ENCODE measurements around the gene PPP1R16B.
A peak's percentile ranks its signal among the peaks of the same experiment; 100 is the strongest.

Gene PPP1R16B

DNA sequence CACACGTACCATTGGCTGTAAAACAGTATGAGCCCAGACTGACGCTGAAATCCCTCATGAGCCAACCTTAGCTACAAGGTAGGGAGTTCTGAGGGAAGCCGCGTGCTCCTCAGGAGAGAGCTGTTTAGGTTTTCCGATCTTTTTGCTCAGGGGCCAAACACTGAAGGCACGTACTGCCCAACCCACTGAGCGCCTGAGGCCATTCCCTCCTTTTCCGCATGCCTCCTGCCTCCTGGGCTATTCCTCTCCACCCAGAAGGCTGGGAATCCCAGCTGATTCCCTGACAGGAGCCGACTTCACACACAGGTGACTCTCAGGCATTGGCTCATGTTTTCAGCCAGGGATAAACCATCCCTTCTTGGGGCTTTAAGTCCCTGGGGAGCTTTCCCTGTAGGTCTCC lies 115.4 kb downstream of the PPP1R16B start:
- Histone ChIP-seq H3K27ac (ENCODE audit: low read length) (no peak overlapping the region), H3K27me3 (ENCODE audit: control insufficient read depth in 1 of 2, insufficient read depth in 2 of 2, low read length in 2 of 2) (peaks cover 0 to 2% of the 10 kb centered on the region in 2 donors), H3K9ac (ENCODE audit: low read length in 2 of 2) (no peak overlapping the region), H3K36me3 (ENCODE audit: control insufficient read depth in 2 of 2, insufficient read depth in 2 of 2, low read length in 2 of 2) (no peaks in the 10 kb centered on the region), H3K4me3 (ENCODE audit: low read length in 2 of 2) (no peak overlapping the region), H3K9me3 (ENCODE audit: control insufficient read depth in 2 of 2, low read length in 2 of 2) (no peaks in the 10 kb centered on the region), H3K4me1 (ENCODE audit: control insufficient read depth, insufficient read depth, low read length) (peaks cover 2% of the 10 kb centered on the region)

DNA sequence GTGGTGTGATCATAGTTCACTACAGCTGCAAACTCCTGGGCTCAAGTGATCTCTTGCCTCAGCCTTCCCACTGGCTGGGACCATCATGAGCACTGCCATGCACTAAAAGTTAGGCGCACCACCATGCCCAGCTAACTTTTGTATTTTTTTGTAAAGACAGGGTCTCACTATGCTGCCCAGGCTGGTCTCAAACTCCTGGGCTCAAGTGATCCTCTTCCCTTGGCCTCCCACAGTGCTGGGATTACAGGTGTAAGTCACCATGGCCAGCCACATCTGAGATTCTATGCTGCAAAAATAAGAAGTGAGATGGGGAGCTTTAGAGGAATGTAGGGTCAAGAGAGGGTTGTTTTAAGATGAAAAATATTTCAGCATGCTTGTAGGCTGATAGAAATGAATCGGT lies 119.2 kb downstream of the PPP1R16B start:
- Histone ChIP-seq H3K9ac (ENCODE audit: low read length in 2 of 2) (no peak overlapping the region), H3K4me1 (ENCODE audit: control insufficient read depth, insufficient read depth, low read length) (peaks cover 23% of the 10 kb centered on the region), H3K27me3 (ENCODE audit: control insufficient read depth in 1 of 2, insufficient read depth in 2 of 2, low read length in 2 of 2) (peaks cover 0 to 2% of the 10 kb centered on the region in 2 donors), H3K27ac (ENCODE audit: low read length) (no peak overlapping the region), H3K4me3 (ENCODE audit: low read length in 2 of 2) (no peak overlapping the region), H3K36me3 (ENCODE audit: control insufficient read depth in 2 of 2, insufficient read depth in 2 of 2, low read length in 2 of 2) (no peaks in the 10 kb centered on the region), H3K9me3 (ENCODE audit: control insufficient read depth in 2 of 2, low read length in 2 of 2) (no peaks in the 10 kb centered on the region)

DNA sequence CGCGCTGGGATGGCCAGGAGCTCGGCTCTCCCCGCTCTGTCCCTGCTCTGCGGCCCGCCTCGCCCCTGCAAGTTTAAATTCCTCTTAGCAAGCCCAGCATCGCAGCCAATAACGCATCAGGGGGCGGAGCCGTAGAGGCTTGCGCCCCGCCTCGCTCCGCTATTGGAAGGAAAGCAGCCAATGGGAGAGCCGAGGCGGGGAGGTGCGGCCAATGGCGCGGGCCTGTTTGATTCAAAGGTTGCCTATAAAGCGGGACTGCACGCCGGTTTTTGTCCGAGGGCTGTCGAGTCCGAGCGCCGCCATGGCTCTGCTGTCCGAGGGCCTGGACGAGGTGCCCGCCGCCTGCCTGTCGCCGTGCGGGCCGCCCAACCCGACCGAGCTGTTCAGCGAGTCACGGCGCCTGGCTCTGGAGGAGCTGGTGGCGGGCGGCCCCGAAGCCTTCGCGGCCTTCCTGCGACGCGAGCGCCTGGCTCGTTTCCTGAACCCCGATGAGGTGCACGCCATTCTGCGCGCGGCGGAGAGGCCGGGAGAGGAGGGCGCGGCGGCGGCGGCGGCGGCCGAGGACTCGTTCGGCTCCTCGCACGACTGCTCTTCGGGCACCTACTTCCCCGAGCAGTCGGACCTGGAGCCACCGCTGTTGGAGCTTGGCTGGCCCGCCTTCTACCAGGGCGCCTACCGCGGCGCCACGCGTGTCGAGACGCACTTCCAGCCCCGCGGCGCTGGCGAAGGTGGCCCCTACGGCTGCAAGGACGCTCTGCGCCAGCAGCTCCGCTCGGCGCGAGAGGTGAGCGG lies 120.8 kb downstream of the PPP1R16B start, which contains the start of gene FAM83D:
FAM83D (plus strand) TSS at position 276 of the 792 bp plus-strand sequence; CDS start at position 302, 26 bp downstream.
- Histone ChIP-seq H3K27ac (ENCODE audit: low read length) (peak within 1 kb of the TSS; percentile 76), H3K9ac (ENCODE audit: low read length in 2 of 2) (peak within 1 kb of the TSS; percentile 81 to 89), H3K4me1 (ENCODE audit: control insufficient read depth, insufficient read depth, low read length) (peaks cover 36% of the 10 kb centered on the region), H3K36me3 (ENCODE audit: control insufficient read depth in 2 of 2, insufficient read depth in 2 of 2, low read length in 2 of 2) (peaks cover 0 to 3% of the 10 kb centered on the region in 2 donors), H3K4me3 (ENCODE audit: low read length in 2 of 2) (peak within 1 kb of the TSS; percentile 75 to 90), H3K9me3 (ENCODE audit: control insufficient read depth in 2 of 2, low read length in 2 of 2) (no peaks in the 10 kb centered on the region), H3K27me3 (ENCODE audit: control insufficient read depth in 1 of 2, insufficient read depth in 2 of 2, low read length in 2 of 2) (peaks cover 0 to 2% of the 10 kb centered on the region in 2 donors)

DNA sequence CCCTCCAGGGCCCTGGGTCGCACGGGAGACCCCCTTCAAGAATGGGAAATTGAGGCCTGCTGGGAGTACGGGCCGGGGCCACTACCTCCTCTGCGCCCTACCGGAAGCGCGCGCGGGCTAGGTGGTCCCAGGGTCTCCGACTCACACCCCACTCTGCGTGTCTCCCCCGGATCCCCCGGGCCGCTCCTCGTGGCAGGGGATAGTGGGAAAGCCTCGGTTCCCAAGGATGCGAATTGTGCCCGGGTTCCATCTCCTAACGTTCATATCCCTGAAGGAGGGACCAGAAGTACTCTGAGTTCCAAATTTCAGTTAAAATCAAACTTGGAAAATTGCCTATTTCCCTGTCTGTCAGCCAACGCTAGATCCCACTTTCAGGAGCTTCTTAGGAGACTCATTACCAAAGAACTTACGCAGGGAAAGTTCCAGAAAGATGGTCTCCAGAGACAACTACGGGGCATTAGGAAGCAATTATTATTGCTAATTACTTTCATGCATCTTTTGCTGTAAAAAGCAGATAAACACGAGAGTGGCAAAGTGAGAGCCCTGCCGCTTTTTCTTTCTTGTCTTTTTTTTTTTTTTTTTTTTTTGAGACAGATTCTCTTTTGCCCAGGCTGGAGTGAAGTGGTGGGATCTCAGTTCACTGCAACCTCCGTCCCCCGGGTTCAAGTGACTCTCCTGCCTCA lies 121.6 kb downstream of the PPP1R16B start:
- peaks cover 0 to 2% of the 10 kb centered on the region in 2 donors for H3K27me3 ChIP-seq (ENCODE audit: control insufficient read depth in 1 of 2, insufficient read depth in 2 of 2, low read length in 2 of 2)
- peak overlapping the region; percentile 81 to 89 for H3K9ac ChIP-seq (ENCODE audit: low read length in 2 of 2)
- peaks cover 43% of the 10 kb centered on the region for H3K4me1 ChIP-seq (ENCODE audit: control insufficient read depth, insufficient read depth, low read length)
- peak overlapping the region; percentile 75 to 90 for H3K4me3 ChIP-seq (ENCODE audit: low read length in 2 of 2)
- no peaks in the 10 kb centered on the region for H3K9me3 ChIP-seq (ENCODE audit: control insufficient read depth in 2 of 2, low read length in 2 of 2)
- peak overlapping the region; percentile 76 for H3K27ac ChIP-seq (ENCODE audit: low read length)
- H3K36me3 ChIP-seq (ENCODE audit: control insufficient read depth in 2 of 2, insufficient read depth in 2 of 2, low read length in 2 of 2), result peaks cover 0 to 4% of the 10 kb centered on the region in 2 donors

GRCh38 chr20:38927902-38928578 lies 122.5 kb downstream of the PPP1R16B start:
- Histone ChIP-seq H3K27me3 (ENCODE audit: control insufficient read depth in 1 of 2, insufficient read depth in 2 of 2, low read length in 2 of 2) (peaks cover 0 to 2% of the 10 kb centered on the region in 2 donors), H3K9ac (ENCODE audit: low read length in 2 of 2) (peak overlapping the region; percentile 83 to 89), H3K36me3 (ENCODE audit: control insufficient read depth in 2 of 2, insufficient read depth in 2 of 2, low read length in 2 of 2) (peaks cover 0 to 4% of the 10 kb centered on the region in 2 donors), H3K4me1 (ENCODE audit: control insufficient read depth, insufficient read depth, low read length) (peaks cover 53% of the 10 kb centered on the region), H3K27ac (ENCODE audit: low read length) (peak overlapping the region; percentile 76), H3K9me3 (ENCODE audit: control insufficient read depth in 2 of 2, low read length in 2 of 2) (no peaks in the 10 kb centered on the region), H3K4me3 (ENCODE audit: low read length in 2 of 2) (peak overlapping the region; percentile 67 to 90)

DNA sequence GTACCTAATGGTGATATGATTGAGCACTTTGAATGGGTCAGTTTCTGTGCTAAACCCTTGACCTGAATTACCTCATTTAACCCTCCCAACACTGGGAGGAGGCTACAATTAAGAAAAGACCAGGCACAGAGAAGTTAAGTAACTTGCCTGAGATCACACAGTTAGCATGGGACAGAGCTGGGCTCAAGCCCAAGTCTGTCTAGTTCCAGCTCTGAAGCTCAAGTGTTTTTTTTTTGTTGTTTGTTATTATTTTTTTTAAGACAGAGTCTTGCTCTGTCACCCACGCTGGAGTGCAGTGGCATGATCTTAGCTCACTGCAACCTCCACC lies 124.7 kb downstream of the PPP1R16B start:
- H3K27me3 ChIP-seq (ENCODE audit: control insufficient read depth in 1 of 2, insufficient read depth in 2 of 2, low read length in 2 of 2), result peaks cover 0 to 2% of the 10 kb centered on the region in 2 donors
- H3K27ac ChIP-seq (ENCODE audit: low read length), result peak overlapping the region; percentile 76
- peak overlapping the region; percentile 62 to 90 for H3K4me3 ChIP-seq (ENCODE audit: low read length in 2 of 2)
- H3K36me3 ChIP-seq (ENCODE audit: control insufficient read depth in 2 of 2, insufficient read depth in 2 of 2, low read length in 2 of 2), result peaks cover 0 to 4% of the 10 kb centered on the region in 2 donors
- H3K9me3 ChIP-seq (ENCODE audit: control insufficient read depth in 2 of 2, low read length in 2 of 2), result no peaks in the 10 kb centered on the region
- peak overlapping the region in 1 of 2 donors; percentile 71 for H3K9ac ChIP-seq (ENCODE audit: low read length in 2 of 2)
- H3K4me1 ChIP-seq (ENCODE audit: control insufficient read depth, insufficient read depth, low read length), result peaks cover 59% of the 10 kb centered on the region

DNA sequence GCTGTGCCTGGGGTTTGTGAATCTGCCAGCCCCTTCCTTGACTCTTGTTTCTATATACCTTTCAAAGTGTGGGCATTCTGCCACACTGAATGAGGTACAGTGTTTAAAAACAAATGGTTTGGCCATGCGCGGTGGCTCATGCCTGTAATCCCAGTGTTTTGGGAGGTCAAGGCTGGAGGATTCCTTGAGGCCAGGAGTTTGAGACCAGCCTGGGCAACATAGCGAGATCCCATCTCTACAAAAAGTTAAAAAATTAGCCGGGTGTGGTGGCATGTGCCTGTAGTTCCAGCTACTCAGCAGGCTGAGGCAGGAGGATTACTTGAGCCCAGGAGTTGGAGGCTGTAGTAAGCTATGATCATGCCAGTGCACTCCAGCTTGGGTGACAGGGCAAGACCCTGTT lies 126.5 kb downstream of the PPP1R16B start:
- Histone ChIP-seq H3K9ac (ENCODE audit: low read length in 2 of 2) (peak overlapping the region in 1 of 2 donors; percentile 46), H3K9me3 (ENCODE audit: control insufficient read depth in 2 of 2, low read length in 2 of 2) (no peaks in the 10 kb centered on the region), H3K4me3 (ENCODE audit: low read length in 2 of 2) (peak overlapping the region; percentile 41 to 90), H3K27ac (ENCODE audit: low read length) (peak overlapping the region; percentile 78), H3K4me1 (ENCODE audit: control insufficient read depth, insufficient read depth, low read length) (peaks cover 56% of the 10 kb centered on the region), H3K36me3 (ENCODE audit: control insufficient read depth in 2 of 2, insufficient read depth in 2 of 2, low read length in 2 of 2) (peaks cover 0 to 11% of the 10 kb centered on the region in 2 donors), H3K27me3 (ENCODE audit: control insufficient read depth in 1 of 2, insufficient read depth in 2 of 2, low read length in 2 of 2) (peaks cover 0 to 2% of the 10 kb centered on the region in 2 donors)

- Histone ChIP-seq H3K27ac (ENCODE audit: low read length) (peak overlapping the region; percentile 78), H3K9ac (ENCODE audit: low read length in 2 of 2) (peak overlapping the region; percentile 42 to 46), H3K9me3 (ENCODE audit: control insufficient read depth in 2 of 2, low read length in 2 of 2) (no peaks in the 10 kb centered on the region)
Measured at GRCh38 chr20:38932457-38933120, 127.1 kb downstream of the PPP1R16B start.

DNA sequence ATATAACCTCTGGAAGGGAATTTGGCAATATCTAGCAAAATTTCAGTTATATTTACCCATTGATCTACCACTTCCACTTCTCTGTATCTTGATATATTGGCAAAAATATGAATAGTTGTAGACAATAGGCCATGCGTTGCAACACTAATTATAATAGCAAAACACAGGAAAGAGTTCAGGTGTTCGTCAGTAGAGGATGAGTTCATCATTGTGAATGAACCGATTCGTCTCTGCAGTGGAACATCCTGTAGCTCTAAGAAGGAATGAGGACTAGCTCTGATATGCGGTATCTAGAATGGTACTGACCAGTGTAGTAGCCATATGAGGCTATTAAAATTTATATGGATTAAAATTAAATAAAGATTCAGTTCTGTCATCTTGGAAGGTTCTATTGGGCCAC lies 129.0 kb downstream of the PPP1R16B start:
- no peak overlapping the region for H3K27ac ChIP-seq (ENCODE audit: low read length)
- no peak overlapping the region for H3K9ac ChIP-seq (ENCODE audit: low read length in 2 of 2)
- H3K36me3 ChIP-seq (ENCODE audit: control insufficient read depth in 2 of 2, insufficient read depth in 2 of 2, low read length in 2 of 2), result peaks cover 0 to 32% of the 10 kb centered on the region in 2 donors
- no peaks in the 10 kb centered on the region for H3K27me3 ChIP-seq (ENCODE audit: control insufficient read depth in 1 of 2, insufficient read depth in 2 of 2, low read length in 2 of 2)
- H3K9me3 ChIP-seq (ENCODE audit: control insufficient read depth in 2 of 2, low read length in 2 of 2), result no peaks in the 10 kb centered on the region
- H3K4me1 ChIP-seq (ENCODE audit: control insufficient read depth, insufficient read depth, low read length), result peaks cover 53% of the 10 kb centered on the region
- no peak overlapping the region for H3K4me3 ChIP-seq (ENCODE audit: low read length in 2 of 2)

More at GRCh38 chr20:38932457-38933120, 127.1 kb downstream of the PPP1R16B start:
- Histone ChIP-seq H3K4me1 (ENCODE audit: control insufficient read depth, insufficient read depth, low read length) (peaks cover 55% of the 10 kb centered on the region), H3K4me3 (ENCODE audit: low read length in 2 of 2) (peak overlapping the region; percentile 11 to 54), H3K27me3 (ENCODE audit: control insufficient read depth in 1 of 2, insufficient read depth in 2 of 2, low read length in 2 of 2) (peaks cover 0 to 2% of the 10 kb centered on the region in 2 donors), H3K36me3 (ENCODE audit: control insufficient read depth in 2 of 2, insufficient read depth in 2 of 2, low read length in 2 of 2) (peaks cover 0 to 15% of the 10 kb centered on the region in 2 donors)

GRCh38 chr20:38935285-38935684 lies 129.8 kb downstream of the PPP1R16B start:
- no peaks in the 10 kb centered on the region for H3K27me3 ChIP-seq (ENCODE audit: control insufficient read depth in 1 of 2, insufficient read depth in 2 of 2, low read length in 2 of 2)
- peaks cover 51% of the 10 kb centered on the region for H3K4me1 ChIP-seq (ENCODE audit: control insufficient read depth, insufficient read depth, low read length)
- no peaks in the 10 kb centered on the region for H3K9me3 ChIP-seq (ENCODE audit: control insufficient read depth in 2 of 2, low read length in 2 of 2)
- H3K4me3 ChIP-seq (ENCODE audit: low read length in 2 of 2), result no peak overlapping the region
- H3K9ac ChIP-seq (ENCODE audit: low read length in 2 of 2), result no peak overlapping the region
- peak overlapping the region; percentile 31 for H3K27ac ChIP-seq (ENCODE audit: low read length)
- H3K36me3 ChIP-seq (ENCODE audit: control insufficient read depth in 2 of 2, insufficient read depth in 2 of 2, low read length in 2 of 2), result peaks cover 3 to 33% of the 10 kb centered on the region in 2 donors

Data from stomach smooth muscle (tissue), 2 donors.